ENCODE results near the gene KRT7. TPM values are rescaled to one million over a fixed set of nuclear protein-coding genes. Genes with fewer than 3 reads are reported as not detected.

The KRT7 gene
- total RNA-seq, 1 donor from 2014 or later: 153 TPM

GRCh38 chr12:52260361-52261207 is 27.5 kb downstream of the KRT7 start:
- no peak overlapping the region for H3K4me3 ChIP-seq
- H3K27me3 ChIP-seq: no peaks in the 10 kb centered on the region
- peak overlapping the region; percentile 35 to 46 for H3K27ac ChIP-seq
- intact Hi-C loops (cut with DNase I): no loop called here
- no peak for DNase-seq (ENCODE audit: low spot score in 2 of 2)
- H3K36me3 ChIP-seq: no peaks in the 10 kb centered on the region
- no peaks in the 10 kb centered on the region for H3K9me3 ChIP-seq
- peaks cover 3 to 5% of the 10 kb centered on the region in 2 donors for H3K4me1 ChIP-seq
- TF ChIP-seq, protein P1, sequence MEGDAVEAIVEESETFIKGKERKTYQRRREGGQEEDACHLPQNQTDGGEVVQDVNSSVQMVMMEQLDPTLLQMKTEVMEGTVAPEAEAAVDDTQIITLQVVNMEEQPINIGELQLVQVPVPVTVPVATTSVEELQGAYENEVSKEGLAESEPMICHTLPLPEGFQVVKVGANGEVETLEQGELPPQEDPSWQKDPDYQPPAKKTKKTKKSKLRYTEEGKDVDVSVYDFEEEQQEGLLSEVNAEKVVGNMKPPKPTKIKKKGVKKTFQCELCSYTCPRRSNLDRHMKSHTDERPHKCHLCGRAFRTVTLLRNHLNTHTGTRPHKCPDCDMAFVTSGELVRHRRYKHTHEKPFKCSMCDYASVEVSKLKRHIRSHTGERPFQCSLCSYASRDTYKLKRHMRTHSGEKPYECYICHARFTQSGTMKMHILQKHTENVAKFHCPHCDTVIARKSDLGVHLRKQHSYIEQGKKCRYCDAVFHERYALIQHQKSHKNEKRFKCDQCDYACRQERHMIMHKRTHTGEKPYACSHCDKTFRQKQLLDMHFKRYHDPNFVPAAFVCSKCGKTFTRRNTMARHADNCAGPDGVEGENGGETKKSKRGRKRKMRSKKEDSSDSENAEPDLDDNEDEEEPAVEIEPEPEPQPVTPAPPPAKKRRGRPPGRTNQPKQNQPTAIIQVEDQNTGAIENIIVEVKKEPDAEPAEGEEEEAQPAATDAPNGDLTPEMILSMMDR (IDR thresholded peaks at IDR 0.05): no peak

GRCh38 chr12:52261208-52261484 is 28.1 kb downstream of the KRT7 start:
- intact Hi-C loops (cut with DNase I): no loop called here
- Histone ChIP-seq H3K4me3 (no peak overlapping the region), H3K27me3 (no peaks in the 10 kb centered on the region), H3K36me3 (no peaks in the 10 kb centered on the region), H3K4me1 (peaks cover 3 to 5% of the 10 kb centered on the region in 2 donors), H3K27ac (no peak overlapping the region), H3K9me3 (no peaks in the 10 kb centered on the region)
- no peak for DNase-seq (ENCODE audit: low spot score in 2 of 2)
- TF ChIP-seq, protein P1 (IDR thresholded peaks at IDR 0.05): no peak

- Histone ChIP-seq H3K27me3 (no peaks in the 10 kb centered on the region), H3K36me3 (no peaks in the 10 kb centered on the region), H3K27ac (no peak overlapping the region), H3K4me3 (no peak overlapping the region), H3K9me3 (no peaks in the 10 kb centered on the region), H3K4me1 (peaks cover 3 to 5% of the 10 kb centered on the region in 2 donors)
- DNase-seq (ENCODE audit: low spot score in 2 of 2): no peak
- intact Hi-C loops (cut with DNase I): no loop called here
- TF ChIP-seq, protein P1 (IDR thresholded peaks at IDR 0.05): no peak
Observed at GRCh38 chr12:52262286-52262685, 29.2 kb downstream of the KRT7 start.

DNA sequence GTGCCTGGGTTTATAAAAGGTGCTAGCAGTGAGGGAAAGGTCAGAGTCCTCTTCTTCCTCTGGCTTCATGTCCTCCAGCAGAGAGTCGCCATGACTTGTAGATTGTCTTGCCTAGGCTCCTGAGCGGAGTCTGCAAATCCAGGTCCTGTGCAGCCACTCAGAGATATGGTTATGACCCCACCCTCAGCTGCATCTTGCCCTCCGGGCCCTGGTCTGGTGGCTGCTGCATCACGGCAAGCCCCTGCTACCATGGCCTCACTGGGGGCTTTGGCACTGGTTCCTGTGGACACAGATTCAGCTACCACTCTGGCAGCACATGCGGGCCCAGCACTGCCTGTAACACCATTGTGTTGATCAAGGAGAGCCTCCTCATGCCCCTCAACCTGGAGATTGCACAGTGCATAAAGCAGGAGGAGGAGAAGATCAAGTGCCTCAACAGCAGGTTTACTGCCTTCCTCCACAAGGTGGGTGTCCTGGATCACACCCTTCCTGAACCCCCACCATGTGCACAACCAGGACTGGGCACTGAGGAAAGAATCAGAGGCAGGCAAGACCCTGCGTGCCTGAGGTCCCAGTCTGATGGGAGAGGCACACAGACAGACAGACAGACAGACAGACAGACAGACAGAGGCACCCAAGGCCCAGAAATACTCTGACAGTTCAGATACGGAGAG is 30.9 kb downstream of the KRT7 start:
- Histone ChIP-seq H3K4me1 (no peaks in the 10 kb centered on the region), H3K9me3 (no peaks in the 10 kb centered on the region), H3K4me3 (no peak overlapping the region), H3K27ac (no peak overlapping the region), H3K36me3 (no peaks in the 10 kb centered on the region), H3K27me3 (no peaks in the 10 kb centered on the region)
- intact Hi-C loops (cut with DNase I): no loop called here
- no peak for DNase-seq (ENCODE audit: low spot score in 2 of 2)
- TF ChIP-seq, protein P1 (IDR thresholded peaks at IDR 0.05): no peak

DNA sequence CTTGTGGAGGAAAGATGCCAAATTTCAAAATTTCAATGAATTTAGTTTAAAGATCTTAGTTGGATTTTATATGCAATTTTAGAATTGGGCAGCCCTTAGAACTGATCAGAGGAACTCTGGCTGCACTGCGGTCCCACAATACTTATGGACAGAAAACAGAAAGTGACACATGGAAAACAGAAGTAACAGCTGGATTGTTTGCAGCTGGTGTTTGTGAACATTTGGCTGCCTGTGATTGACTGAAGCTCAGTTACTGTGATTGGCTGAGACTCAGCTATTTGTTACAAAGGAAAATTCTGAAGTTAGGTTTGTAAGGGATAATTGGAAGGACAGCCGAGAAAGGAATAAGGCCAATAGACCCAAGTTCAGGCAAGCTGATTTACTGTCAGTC is 31.4 kb downstream of the KRT7 start:
- Histone ChIP-seq H3K36me3 (no peaks in the 10 kb centered on the region), H3K4me1 (no peaks in the 10 kb centered on the region), H3K27ac (no peak overlapping the region), H3K27me3 (no peaks in the 10 kb centered on the region), H3K4me3 (no peak overlapping the region), H3K9me3 (no peaks in the 10 kb centered on the region)
- TF ChIP-seq, protein P1 (IDR thresholded peaks at IDR 0.05): no peak
- no peak for DNase-seq (ENCODE audit: low spot score in 2 of 2)
- intact Hi-C loops (cut with DNase I): no loop called here

Measured in ascending aorta (tissue), 2 donors.